Measurements from ENCODE around the gene RAD9A.

- TF ChIP-seq CTCF (conservative IDR thresholded peaks at IDR 0.05; ENCODE audit: low read depth, low read length) (no peak), POLR2A (IDR thresholded peaks at IDR 0.05; ENCODE audit: low read depth, low read length) (peak; percentile 79), RAD21 (IDR thresholded peaks at IDR 0.05; ENCODE audit: low read length) (no peak)
Observed at GRCh38 chr11:67352546-67353316, 39.1 kb upstream of the RAD9A start.
